GM04503 (cell line): ENCODE results near the gene EGFL8.
A peak's percentile ranks its signal among the peaks of the same experiment; 100 is the strongest.
"Not testable (repeated sequence)": the region's sequence is repeated elsewhere in the genome, so short reads cannot be mapped to it uniquely, and the experiment has no call there.

Experiments used
- DNase-seq: peaks from one replicate; pipeline ENCODE4 v3.0.0-alpha.2; 2012; ENCODE audit warnings: low read depth

Gene EGFL8

DNA sequence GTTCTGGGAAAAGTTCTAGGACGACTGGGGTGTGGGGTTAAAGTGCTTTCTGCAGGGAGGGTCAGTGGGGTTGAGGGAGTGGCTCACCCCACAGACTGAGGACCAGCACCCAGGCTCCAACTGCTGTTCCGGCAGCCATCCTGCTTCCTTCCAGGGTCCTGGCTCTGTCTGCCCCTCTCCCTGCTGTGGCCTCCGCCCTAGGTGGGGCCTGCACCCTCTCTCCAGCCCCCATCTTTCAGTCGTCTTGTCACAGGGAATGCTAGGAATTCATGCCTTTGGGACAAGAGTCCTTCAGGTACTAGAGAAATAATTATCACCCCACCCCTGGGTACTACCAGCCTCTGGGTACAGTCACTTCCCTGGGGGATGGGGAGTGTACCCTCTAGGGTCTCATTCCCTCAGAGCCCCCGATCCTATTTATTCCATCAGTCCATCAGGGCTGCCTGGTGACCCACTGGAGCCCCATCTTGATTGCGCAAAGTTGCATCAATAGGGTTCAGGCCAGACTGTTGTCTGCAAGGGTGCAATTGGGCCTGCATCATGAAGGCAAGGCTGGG is 19.8 kb downstream of the EGFL8 start, which contains the start of gene AGER:
TSS of gene AGER (minus strand) at position 170 of the 557 bp plus-strand sequence. CDS start at position 139, 31 bp downstream.
- DNase-seq: no peak

DNA sequence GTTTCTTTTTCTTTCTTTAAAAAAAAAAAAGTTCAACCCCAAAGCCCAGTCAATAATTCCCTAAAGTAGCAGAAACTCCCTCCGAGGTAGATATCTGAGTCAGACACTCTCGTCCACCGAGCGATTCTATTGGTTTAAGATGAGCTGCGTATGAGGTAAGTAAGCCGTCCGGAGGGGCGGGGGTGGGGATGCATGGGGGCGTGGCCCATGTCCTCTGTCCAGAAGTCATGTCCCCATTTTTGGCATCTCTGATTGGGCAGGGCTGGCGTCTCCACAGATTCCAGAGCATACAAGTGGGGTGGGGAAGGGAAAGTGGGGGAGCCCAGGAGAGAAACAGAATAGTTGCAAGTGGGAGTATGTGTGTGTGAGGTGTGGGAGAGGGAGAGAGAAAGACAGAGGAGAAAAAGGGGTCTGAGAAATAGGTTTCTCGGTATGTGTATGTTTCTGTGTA is 21.3 kb downstream of the EGFL8 start:
- DNase-seq: peak; percentile 64

DNA sequence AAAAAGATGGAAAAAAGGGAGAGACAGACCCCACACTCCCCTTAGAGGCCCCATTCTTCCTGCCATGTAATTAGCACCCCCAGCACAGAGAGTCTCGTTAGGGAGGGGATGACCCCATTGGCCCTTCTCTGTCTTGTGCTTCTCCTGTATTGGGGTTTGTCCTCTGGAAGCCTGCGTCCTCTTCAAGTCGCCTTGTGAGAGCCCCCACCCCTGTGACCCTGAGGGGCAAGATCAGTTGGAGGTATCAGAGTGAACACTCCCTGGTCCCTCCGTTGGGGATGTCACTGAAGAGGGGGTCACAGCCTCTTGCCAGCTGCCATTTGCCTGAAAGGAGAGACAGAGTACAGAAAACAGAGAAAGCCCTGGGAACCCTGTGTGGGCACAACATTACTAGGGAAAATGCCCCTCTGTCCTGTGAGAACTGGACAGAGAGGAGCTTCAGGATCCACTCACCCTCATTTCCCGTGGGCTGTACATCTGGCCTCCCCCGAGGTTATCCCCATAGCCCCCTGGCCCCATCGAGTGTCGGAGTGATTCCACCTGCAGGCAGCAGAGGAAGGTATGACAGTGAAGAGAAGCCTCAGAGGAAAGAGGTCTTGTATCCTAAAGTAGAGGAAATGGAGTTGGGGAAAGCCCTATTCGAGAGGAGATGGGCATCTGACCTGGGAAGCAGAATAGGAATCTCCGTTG is 21.9 kb downstream of the EGFL8 start:
- DNase-seq: not testable (repeated sequence)

DNA sequence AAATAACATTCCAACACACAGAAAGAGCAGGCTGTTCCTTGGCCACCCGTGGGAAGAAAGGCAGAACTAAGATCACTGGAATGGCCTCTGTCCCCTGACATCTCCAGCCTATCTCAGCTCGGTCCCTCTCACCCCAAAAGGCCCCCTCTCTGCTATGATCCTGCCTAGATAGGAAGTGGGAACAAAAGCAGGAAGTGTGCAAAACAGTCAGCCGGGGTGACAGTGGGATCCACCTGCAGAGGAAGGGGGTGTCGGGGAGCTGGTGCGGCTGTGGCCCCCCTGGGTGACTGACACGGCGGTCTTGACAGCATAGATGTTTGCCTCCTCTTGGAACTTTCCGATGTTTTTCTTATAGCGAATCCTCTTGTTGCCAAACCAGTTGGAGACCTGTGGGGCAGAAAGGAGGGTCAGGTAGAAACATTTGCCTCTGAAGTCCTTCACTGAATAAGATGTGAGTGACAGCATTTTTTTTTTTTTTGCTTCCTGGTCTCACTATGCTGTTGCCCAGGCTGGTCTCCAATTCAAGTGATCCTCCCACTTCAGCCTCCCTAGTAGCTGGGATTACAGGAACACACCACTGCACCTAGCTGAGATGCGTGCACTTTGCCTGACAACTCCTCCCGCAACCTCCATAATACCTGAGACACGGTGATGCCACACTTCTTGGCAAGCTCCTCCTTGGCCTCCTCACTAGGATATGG is 22.8 kb downstream of the EGFL8 start:
- DNase-seq: no peak

DNA sequence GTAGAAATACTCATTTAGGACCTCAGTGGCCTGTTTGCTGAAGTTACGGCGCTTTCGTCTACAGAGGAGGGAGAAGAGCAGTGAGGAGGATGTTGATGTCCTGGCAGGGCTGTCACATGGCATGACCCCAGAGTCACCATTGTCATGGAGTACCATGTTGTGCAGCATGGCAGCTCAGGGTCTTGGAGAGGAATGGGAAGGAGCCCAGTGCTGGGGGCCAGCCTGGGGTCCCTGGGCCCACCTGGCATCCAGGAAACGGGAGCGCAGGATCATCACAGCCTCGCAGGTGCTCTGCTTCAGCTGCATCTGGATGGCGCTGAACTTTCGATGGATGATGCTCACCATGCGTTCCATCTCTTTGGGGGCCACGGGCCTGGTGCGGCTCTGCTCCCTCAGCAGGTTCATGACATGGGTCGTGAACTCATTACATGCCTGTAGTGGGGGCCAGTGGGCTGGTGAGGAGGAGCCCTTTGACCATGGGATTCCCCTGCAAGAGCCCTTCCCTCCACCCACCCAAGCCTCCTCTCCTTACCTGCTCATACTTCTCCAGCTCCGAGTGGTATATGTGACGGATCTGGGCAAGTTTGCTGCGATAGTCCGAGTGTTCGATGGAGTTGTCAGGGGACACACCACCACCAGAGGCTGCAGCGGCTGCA is 23.5 kb downstream of the EGFL8 start:
- not testable (repeated sequence) for DNase-seq

DNA sequence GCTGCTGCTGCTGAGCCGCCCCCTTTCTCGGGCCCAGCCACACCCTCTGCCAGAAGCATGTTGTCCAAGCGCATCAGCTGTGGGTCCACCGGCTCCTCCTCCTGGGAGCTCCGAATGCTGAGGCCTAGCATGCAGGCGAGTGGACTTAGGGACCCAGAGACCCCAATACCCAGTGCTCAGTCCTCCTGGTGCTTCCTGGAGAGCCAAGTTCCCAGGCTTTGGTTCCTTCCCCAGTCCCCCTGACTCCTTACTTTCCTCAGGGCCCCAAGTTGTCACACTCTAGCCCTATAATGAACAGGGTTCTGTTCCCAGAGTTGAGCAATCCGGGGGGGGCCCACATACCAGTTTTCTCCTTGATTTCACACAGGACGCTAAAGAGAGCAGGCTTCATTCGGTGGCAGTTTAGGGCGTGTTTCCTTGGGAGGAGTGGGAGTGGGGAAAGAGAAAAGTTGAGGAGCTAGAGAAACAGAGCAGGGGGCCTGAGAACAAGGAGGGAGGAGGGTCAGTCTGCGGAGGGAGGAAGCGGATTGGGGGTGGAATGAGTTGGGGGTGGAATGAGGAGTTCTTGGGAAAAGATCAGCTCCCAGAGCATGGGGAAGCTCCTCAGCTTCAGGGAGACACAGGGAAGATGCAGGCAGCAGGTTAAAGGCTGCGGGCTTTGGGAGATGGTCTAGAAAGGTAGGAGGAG is 24.1 kb downstream of the EGFL8 start:
- no peak for DNase-seq

DNA sequence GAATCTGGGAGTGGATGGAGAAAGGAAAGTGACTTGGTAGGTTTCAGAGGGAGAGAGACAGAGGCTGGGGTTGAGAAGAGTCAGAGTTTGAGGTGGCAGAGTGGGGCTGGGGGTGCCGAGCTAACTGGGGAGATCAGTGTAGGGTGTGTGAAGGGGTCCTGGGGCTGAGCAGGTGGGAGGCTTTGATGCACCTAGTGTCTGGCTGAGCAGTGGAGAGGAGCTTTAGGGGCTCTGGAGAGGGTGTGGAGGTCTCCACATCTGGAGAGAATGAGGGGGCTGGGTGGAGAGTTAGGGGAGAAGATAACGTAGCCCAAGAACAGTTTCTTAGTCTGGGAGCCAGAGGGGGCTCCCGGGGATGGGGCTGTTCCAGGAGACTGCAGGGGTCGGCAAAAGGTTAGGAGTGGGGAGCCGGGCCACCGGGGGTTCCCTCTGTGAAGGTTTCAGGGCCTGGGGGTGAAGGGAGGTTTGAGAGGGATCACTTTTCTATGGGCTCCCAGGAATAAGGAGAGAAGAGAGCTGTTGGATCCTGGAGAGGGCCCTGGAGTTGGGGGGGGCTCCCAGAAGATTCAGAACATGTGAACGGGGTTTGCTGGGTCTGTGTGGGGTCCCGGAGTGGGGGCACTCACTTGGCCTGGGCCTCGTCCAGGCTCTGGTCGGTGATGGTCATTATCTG is 24.8 kb downstream of the EGFL8 start:
- DNase-seq: no peak

DNA sequence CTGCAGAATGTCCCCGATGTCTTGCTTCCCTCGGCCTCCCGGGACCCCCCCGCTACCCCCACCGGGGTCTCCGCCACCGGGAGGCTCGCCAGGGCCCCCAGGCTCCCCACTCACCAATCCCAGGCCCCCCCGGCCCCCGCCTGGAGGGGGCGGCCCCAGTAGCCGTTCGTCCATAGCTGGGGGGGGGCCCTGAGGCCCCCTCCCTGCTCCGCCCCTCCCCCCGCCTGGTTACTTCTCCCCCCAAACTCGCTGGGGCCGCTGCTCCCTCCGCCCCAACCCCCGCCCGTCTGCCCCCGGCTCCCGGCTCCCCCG is 25.3 kb downstream of the EGFL8 start:
- no peak for DNase-seq

DNA sequence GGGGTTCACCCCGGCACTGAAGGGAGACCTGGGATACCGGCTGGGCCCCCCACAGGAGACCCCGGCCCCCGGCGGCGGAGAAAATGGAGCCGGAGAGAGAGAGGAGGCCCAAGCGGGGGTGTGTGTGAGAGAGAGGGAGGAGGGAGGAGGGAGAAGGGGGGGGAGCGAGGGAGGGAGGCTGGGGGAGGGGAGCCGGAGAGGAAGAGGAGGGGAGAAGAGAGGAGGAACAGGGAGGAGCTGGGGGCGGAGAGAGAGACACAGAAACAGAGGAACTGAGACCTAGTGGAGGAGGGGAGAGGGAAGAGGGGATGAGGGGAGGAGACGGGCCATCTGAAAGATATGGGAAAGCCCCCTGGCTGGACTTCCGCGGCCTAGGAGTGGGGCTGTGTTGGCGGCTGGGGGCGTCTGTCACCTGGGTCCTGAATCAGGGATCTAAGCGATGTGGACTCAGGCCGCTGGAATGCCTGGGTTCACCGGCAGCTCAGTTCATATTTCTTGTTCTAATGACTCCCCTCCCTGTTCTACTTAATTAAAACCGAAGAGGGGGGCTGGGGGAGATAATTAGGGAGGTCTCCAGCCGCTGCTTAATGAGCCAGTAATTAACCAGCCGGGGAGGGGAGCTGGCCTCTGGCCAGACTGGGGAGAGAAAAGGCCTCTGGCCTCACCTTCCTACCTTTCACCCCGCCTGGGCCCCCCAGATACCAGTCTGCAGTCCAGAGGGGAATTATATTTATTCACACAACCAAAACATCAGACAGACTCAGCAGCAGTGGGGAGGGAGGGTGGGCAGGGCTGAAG is 25.9 kb downstream of the EGFL8 start, which contains the start of gene PBX2:
TSS of gene PBX2 (minus strand) at position 149 of the 798 bp plus-strand sequence. CDS start 287 bp downstream, outside the sequence.
- peak; percentile 54 for DNase-seq

DNA sequence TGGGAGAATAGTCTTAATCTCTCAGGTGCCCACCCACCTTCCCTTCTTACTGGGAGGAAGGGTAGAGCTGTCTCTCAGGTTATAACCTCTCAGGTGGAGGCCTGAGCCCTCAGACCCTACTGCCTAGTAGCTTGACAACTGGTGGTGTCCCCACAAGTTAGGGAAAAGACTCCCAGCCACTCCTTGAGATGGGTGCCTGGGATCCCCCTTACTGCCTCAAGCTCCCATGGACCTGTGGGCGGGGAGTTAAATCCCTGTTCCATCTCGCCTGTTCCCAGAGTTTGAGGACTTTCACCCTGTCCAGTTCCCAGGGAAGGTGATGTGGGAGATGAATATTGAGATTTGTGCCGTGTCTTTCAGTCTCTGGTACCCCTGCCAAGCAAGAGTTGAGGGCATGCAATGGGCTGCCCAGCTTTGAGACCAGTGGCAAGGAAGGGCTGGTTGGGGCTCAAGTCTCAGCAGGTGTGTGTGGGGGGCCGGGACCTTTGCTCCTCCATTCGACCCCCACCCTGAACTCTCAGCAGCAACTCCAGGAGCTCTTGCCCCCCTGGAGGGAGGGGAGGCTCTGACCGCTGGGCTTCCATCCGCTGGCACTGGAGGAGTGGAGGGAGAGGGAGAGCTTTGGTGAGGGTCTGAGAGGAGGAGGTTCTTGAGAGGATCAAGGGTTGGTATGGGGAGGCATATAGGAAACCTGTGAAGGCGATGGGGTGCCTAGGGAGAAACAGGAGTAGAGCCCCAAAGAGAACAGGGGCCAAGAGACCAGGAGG is 26.7 kb downstream of the EGFL8 start:
- DNase-seq: no peak

DNA sequence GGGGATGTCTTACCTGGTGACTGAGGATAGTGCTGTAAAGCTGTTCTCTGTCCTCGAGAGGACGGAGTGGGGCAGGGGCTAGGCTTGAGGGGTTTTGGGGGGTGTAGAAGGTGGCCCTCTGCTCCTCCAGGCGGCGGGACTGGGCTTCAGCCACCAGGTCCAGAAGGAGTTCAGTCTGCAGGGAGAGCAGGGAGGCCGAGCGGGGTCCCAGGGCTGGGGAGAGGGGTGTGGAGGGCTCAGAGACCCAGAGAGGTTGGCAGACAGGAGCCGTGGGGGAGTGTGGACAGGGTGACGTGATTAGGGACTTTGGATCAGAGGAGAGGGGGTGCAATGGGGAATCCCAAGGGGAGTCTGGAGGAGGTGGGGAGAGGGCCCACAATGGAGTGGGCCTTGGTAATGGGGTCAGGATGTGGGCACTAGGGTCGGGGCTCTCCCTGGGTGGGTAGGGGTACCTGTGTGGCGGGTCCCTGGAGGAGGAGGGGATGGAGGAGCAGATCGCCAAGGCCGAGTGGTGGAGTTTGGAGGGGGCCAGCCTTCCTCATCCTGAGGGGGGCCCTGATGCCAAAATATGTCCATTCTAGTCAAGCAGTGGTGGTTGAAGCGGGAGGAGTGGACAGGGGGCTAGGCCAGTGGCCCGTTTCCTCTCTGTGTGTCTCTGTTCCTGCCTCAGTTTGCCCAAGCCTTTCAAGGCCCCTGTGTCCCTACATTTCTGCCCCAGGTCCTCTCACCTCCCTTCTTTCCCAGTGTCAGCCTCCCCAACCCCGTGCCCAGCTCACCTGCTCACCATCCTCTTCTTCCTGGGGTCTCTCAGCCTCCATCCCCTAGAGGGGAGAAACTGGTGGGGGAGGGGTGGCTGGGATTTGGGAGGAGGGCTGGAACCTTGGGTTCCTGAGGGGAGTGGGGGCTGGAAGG is 27.6 kb downstream of the EGFL8 start:
- DNase-seq: no peak

DNA sequence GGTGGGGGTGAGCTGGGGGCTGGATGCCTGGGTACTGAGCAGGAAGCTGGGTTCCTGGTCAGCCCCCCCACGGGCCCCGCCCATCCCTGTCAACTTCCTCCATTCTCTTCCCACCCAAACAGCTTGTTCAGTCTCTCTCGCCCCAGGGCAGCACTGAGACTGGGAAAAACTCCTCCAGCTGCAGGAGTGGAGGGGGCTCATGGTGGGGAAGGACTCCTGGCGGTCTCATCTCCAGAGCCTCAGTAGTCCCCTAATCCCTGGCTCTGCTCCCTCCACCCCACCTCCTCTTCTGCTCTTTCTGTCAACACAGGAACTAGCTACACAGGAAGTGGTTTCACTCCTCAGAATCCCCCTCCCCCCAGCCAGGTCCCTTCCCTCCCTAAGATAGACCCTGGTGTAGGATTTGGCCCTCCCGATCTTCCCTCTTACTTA is 28.2 kb downstream of the EGFL8 start, which contains the start of gene GPSM3:
TSS of gene GPSM3 (minus strand) at position 36 of the 432 bp plus-strand sequence. CDS start 130 bp downstream, outside the sequence.
- DNase-seq: no peak

DNA sequence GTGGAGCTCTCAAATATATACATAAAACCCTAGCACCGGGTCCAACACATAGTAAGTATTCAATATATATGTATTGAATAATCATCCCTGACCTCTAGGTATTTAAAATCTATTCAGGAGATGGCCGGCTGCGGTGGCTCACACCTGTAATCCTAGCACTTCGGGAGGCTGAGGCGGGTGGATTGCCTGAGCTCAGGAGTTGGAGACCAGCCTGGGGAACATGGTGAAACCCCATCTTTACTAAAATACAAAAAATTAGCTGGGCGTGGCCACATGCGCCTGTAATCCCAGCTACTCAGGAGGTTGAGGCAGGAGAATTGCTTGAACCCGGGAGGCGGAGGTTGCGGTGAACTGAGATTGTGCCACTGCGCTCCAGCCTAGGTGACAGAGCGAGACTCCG is 28.7 kb downstream of the EGFL8 start:
- DNase-seq: not testable (repeated sequence)

DNA sequence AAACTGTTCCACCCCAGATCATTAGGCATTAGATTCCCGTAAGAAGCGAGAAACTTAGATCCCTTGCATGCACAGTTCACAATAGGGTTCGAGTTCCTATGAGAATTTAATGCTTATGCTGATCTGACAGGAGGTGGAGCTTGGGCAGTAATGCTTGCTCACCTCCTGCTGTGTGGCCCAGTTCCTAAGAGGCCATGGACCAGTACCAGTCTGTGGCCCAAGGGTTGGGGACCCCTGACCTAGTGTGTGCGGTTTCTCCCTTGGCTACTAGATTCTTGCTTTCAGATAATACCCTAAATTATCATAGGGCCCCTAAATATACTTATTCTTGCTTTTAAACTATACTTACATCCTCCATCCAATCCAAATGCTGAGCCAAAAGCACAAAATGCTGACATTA is 30.0 kb downstream of the EGFL8 start:
- DNase-seq: no peak

DNA sequence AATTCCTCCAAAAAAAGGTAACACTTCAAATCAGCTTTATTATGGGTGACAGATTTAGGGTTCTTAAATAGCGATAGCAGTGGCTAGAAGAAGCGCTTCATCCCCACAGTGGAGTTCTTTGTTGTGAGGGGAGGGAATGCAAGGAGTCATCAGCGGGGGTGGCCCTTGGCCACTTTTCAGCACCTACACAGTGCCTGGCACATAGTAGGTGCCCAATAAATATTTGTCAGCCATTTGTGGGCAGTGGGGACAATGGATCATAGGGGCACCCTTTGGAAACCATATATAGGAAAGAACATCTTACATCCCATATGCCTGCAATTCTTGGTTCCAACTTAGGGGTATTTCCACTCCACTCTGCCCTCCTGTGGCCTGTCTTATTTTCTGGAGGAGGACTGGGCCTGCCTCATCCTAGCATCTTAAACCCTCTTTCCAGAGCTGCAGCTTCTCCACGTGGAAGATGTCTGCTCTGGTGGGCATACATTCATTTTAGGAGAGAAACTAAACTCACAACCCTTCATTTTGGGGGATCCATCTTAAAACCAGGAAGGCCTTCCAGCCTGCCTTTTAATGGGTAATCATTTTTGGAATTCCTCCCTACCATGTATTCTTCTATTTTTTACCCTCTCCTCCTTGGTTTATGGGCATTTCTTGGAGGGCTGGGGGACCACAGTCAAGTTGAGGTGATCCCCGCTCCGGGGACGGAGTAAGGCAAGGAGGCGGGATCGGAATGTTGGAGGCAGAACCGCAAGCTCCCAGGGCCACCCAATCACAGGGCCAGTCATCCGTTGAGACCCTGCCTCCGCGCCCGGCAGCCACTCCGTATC is 30.6 kb downstream of the EGFL8 start:
- DNase-seq: no peak

DNA sequence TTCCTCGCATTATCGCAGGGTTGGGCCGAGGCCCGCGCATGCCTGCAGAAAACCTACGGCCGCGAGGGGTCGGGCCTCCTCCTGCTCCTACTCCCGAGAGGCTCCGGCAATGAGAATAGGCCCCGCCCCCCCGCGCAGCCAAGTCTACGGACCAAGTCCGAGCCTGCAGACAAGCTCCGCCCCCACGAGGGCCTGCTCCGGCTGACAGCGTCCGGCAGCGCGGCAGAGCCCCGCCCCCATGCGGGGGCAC is 31.2 kb downstream of the EGFL8 start:
- peak; percentile 98 for DNase-seq

DNA sequence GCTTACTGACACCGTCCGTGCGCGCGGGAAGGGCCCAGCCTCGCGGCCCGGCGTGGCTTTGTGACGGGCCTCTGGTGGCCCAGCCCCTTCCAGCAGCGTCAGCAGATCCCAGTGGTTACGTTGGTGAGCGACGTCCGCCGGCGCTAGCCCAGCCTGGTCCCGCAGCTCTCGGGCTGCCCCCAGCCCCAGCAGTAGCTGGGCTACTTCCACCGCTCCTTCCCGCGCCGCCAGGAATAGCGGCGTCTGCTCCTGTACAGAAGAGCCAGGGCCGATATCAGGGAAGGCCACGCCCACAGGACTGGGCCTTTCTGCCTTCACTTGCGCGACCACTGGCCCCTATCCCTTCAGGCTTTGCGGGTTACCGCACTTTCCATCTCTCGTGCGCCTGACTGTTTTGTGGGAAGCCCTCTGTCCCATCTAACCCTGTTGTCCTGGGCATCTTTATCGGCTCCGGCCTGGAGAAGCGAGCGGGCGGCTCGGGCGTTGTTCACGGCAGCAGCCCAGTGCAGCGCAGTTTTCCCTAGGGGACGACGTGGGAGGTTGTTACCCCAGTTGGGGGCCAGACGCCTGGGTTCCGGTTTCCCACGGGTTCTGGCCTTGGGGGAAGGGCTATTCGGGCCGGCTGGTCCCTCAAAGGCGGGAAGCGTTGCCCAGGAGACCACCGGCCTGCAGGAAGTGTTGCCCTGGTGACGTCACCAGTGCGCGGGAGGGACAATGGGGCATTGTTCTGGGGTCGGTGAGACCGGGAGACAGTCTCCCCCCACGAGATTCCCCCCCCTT is 31.7 kb downstream of the EGFL8 start:
- no peak for DNase-seq
